NCI-H2171 (cell line): ENCODE results near the gene CHN2.

Experiments used
- DNase-seq: peaks from one replicate; lab custom pipeline; 2025; lab: John Stamatoyannopoulos, UW

The CHN2 gene

DNA sequence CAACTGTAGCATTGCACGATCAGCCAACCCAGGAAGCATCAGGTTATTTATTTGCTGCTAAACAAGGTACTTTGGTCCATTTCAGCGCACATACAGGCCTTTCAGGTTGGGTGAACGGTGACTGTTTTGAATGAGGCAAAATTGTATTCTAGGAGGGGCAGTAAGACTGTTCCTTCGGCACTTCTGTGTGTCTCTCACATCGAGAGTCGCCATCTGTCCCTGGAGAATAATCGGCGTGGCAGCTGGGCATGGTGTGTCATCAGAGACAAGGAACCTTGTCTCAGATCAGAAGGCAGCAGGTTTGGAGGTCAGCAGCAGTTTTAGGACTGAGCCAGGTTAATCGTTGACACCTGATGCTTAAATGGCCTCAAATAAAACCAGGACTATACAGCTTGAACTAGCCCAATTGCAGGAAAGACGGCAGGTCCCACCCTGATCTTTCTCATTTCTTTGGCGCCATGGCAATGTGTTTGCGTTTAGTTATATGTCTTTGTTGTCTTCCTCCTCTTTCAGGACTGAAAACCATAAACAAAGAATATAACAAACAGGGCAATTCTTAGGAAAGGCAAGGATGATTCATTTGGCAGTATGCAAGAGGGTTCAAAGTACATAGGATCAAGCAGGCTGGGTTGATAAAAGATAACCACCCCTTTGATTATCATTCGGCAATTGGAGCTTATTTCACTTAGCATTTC is 277.0 kb downstream of the CHN2 start:
- DNase-seq = peak; percentile 43

DNA sequence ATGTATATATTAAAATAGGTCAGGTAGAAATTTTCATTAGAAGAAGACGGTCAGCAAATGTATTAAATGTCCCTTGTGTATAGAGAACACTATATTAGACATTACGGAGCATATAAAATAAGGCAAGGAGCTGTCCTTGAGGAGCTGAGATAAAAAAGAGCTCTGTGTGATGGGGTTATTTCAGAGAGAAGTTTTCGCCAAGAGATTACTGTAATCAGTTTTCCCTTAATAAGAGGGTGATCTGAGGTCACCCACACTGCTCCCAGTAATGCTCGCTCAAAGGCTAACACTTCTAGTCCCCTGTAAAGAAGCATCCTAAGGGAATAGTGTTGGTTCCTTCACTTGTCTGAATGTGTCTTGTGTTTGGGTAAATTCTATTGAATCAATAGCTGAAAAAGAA is 282.3 kb downstream of the CHN2 start:
- no peak for DNase-seq

DNA sequence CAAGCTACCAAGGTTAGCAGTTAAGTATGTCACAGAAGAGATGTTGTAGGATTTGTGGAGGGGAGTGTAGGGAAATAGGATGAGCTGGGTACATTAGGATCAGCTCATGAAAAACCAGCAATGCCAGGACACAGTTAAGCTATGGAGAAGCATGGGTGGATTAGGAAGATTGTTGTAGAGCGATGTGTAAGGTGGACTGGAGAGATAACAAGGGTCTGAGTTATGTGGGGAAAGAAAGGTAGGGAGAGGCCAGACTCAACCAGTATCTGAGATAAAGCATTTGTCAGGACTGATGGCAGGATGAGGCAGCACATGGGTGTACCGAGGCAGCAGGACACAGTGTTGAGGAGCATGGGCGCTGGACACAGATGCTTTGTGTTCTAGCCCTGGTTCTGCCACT is 283.7 kb downstream of the CHN2 start:
- no peak for DNase-seq

- DNase-seq = no peak
Measured at GRCh38 chr7:29478687-29479240, 284.2 kb downstream of the CHN2 start.

- DNase-seq = no peak
Measured at GRCh38 chr7:29479301-29480200, 285.0 kb downstream of the CHN2 start.

- no peak for DNase-seq
Measured at GRCh38 chr7:29480451-29480850, 285.9 kb downstream of the CHN2 start.

GRCh38 chr7:29480934-29481651 is 286.5 kb downstream of the CHN2 start:
- no peak for DNase-seq

GRCh38 chr7:29482056-29482455 is 287.5 kb downstream of the CHN2 start:
- no peak for DNase-seq

GRCh38 chr7:29483219-29484104 is 288.9 kb downstream of the CHN2 start:
- no peak for DNase-seq

- DNase-seq = no peak
Measured at GRCh38 chr7:29484280-29484679, 289.7 kb downstream of the CHN2 start.

DNA sequence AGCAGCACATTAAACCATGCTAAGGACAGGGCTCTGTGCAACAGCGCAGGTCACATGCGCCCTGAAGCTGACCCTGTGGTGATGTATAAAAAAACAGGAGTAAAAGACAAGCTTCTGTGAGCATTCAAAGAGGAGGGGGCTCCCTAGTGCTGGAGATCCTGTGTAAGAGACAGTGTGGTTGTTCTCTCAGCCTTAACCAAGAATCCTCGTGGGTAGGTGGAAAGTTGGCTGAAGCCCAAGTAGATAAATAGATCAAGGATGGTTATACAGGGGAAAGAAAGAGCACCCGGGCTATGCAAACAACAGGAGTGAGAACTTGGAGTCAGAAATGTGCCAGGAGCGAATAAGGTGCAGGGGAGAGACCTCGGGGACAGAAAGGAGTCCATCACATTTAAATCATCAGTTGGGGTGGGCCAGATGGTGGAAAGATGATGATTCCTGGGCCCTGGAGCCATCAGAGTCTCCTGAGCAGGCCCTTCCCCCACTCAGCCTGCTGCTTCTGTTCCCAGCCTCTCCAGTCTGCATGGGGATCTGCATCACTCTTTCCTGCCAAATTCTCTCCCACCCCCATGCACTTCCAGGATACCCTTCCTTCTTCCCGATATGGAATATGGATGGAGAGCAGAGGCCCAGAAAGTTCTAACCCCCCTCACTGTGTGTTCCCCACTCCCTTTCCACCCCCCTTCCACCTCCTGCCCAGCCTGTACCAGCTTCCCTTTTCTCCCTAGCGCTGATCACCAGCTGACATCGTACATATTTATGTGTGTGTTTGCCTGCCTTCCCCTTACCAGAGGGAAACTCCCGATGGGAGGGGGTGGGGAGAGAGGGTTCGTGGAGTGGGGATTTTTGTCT is 291.0 kb downstream of the CHN2 start:
- DNase-seq = peak; percentile 33

GRCh38 chr7:29486191-29486700 is 291.7 kb downstream of the CHN2 start:
- DNase-seq = no peak

DNA sequence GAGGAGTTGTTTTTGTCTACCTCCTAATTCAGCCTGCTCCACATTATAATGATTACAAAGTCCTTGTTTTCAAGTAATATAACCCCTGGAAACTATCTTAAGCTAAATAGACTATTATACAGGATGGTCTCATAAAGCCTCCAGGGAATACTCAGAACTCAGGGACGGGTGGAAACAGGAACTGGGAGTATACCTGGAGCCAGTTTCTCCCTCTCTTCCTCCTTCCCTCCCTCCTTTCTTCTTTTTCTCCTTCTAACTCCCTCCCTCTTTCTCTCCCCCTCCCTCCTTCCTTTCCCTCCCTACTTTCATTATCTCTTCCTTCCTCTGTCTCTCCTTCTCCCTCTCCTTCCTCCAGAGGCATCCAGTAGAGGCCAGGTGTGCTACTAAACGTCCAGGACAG is 292.8 kb downstream of the CHN2 start:
- DNase-seq = no peak

- DNase-seq = no peak
Measured at GRCh38 chr7:29488203-29488970, 293.8 kb downstream of the CHN2 start.

DNA sequence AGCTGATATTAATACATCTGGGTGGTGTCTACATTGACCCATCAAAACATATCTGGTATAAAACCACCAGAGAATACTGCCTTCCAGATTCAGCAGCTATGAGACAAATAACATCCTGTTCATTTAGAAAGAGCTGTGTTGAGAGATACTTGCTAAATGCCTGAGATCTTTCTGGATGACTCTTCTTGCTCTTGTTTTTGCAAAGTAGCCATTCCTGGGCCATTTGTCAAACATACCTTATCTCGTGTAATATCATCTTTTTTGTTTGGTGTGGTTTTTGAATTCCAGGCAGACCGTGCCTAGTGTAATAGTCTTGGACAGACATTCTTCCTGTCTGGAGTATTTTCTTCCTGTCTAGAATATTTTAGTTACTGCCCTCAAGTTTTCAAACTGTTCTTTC is 294.4 kb downstream of the CHN2 start:
- DNase-seq = no peak

GRCh38 chr7:29490094-29490607 is 295.6 kb downstream of the CHN2 start:
- no peak for DNase-seq

- no peak for DNase-seq
Measured at GRCh38 chr7:29494350-29494749, 299.8 kb downstream of the CHN2 start.

- no peak for DNase-seq
Measured at GRCh38 chr7:29495653-29496052, 301.1 kb downstream of the CHN2 start.

- no peak for DNase-seq
Measured at GRCh38 chr7:29496355-29497020, 301.9 kb downstream of the CHN2 start.
